ENCODE measurements around the gene MTMR6. TPM values are rescaled to one million over a fixed set of nuclear protein-coding genes. Genes with fewer than 3 reads are reported as not detected.

Gene MTMR6
- polyA plus RNA-seq, 1 of the 3 experiments (the other 2 are of a cell fraction): 4.8 TPM

DNA sequence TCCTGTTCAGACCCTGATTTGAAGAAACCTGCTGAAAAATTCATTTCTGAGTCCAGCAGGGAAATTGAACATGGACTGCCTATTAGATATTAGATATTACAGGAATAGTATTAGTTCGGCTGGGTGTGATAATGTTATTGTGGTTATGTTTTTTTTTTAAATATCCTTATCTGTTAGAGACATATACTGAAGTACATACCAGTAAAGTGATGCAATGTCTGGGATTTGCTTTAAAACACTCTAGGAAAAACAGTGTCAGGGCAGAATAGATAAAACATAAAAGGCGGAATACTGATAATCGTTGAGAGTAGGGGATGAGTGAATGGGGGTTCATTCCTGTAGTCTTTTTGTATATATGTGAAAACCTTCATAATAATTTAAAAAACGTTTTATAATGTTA lies 86.5 kb downstream of the MTMR6 start:
- Histone ChIP-seq H3K4me3 (ENCODE audit: low read depth in 2 of 2, low read length in 1 of 2) (no peak overlapping the region), H3F3A (replicated peaks; ENCODE audit: insufficient read depth) (no peaks in the 10 kb centered on the region), H3K9me3 (no peaks in the 10 kb centered on the region), H3K36me3 (replicated peaks in 1 of 2; ENCODE audit: control insufficient read depth in 1 of 2, insufficient read depth in 2 of 2, low read length in 1 of 2) (no peaks in the 10 kb centered on the region), H3K4me1 (ENCODE audit: control insufficient read depth in 1 of 2, insufficient read depth in 2 of 2, low read depth in 1 of 2, low read length in 1 of 2) (no peaks in the 10 kb centered on the region), H3K9me2 (no peaks in the 10 kb centered on the region), H3K27me3 (ENCODE audit: insufficient read depth) (peaks cover 48% of the 10 kb centered on the region; the same call in 1 of the 2 replicates), H2AFZ (ENCODE audit: low read depth) (no peak overlapping the region), H4K20me1 (ENCODE audit: insufficient read depth) (no peaks in the 10 kb centered on the region), H3K9ac (no peak overlapping the region), H3K79me2 (ENCODE audit: insufficient read depth) (no peaks in the 10 kb centered on the region), H3K27ac (ENCODE audit: low read depth in 2 of 2, low read length in 1 of 2) (no peak overlapping the region), H3K4me2 (no peak overlapping the region)
- TF ChIP-seq CHD2 (IDR thresholded peaks at IDR 0.05; ENCODE audit: low read length, partially characterized antibody) (no peak), JUND (IDR thresholded peaks at IDR 0.05) (no peak), MEF2A (IDR thresholded peaks at IDR 0.05; ENCODE audit: borderline replicate concordance, low read depth) (no peak), SIN3A (IDR thresholded peaks at IDR 0.05; ENCODE audit: borderline replicate concordance, low read depth, low read length) (no peak), NFIC (IDR thresholded peaks at IDR 0.05; ENCODE audit: borderline replicate concordance) (no peak), NRF1 (IDR thresholded peaks at IDR 0.05; ENCODE audit: low read depth, low read length) (no peak), GABPA (IDR thresholded peaks at IDR 0.05; ENCODE audit: low read depth) (no peak), MXI1 (IDR thresholded peaks at IDR 0.05; ENCODE audit: low read depth, low read length) (no peak)
- TF ChIP-seq, protein P1, sequence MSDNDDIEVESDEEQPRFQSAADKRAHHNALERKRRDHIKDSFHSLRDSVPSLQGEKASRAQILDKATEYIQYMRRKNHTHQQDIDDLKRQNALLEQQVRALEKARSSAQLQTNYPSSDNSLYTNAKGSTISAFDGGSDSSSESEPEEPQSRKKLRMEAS (IDR thresholded peaks at IDR 0.05; ENCODE audit: low read depth): no peak
- TF ChIP-seq, protein P2, sequence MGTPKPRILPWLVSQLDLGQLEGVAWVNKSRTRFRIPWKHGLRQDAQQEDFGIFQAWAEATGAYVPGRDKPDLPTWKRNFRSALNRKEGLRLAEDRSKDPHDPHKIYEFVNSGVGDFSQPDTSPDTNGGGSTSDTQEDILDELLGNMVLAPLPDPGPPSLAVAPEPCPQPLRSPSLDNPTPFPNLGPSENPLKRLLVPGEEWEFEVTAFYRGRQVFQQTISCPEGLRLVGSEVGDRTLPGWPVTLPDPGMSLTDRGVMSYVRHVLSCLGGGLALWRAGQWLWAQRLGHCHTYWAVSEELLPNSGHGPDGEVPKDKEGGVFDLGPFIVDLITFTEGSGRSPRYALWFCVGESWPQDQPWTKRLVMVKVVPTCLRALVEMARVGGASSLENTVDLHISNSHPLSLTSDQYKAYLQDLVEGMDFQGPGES (IDR thresholded peaks at IDR 0.05; ENCODE audit: low read depth, low read length): no peak
- DNase-seq: no peak
- POLR2A ChIA-PET: no interaction called here
- CTCF ChIA-PET: interaction anchor here (0.9 kb wide), 1 partner anchor 33 kb away, joined by 3 read pairs; no protein-coding TSS in a partner anchor
- WGBS (ENCODE audit: low lambda C conversion rate): 41% methylated on average over 4 of the region's 4 CpGs

DNA sequence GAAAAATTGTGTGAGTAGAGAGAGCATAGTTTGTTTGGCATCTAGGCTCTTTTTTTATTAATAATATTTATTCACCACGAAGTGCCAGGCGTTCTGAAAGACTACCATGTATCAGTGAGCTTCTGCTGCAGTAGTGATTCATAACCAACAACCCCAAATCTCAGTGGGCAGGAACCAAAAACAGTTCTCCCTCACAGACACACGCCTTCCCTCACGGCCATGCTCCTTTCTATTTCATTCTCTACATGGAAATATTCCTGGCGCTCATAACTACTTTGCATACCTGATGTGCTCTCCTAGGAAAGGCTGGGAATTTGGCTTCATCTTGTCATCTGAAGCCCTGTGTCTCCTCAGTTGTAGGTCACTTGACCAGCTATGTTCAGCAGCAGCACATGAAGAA lies 88.6 kb downstream of the MTMR6 start:
- Histone ChIP-seq H3K27ac (ENCODE audit: low read depth in 2 of 2, low read length in 1 of 2) (no peak overlapping the region), H3K4me2 (no peak overlapping the region), H3K4me1 (ENCODE audit: control insufficient read depth in 1 of 2, insufficient read depth in 2 of 2, low read depth in 1 of 2, low read length in 1 of 2) (no peaks in the 10 kb centered on the region), H3K9ac (no peak overlapping the region), H3K36me3 (replicated peaks in 1 of 2; ENCODE audit: control insufficient read depth in 1 of 2, insufficient read depth in 2 of 2, low read length in 1 of 2) (no peaks in the 10 kb centered on the region), H3K9me2 (no peaks in the 10 kb centered on the region), H3K9me3 (no peaks in the 10 kb centered on the region), H3F3A (replicated peaks; ENCODE audit: insufficient read depth) (no peaks in the 10 kb centered on the region), H2AFZ (ENCODE audit: low read depth) (no peak overlapping the region), H3K79me2 (ENCODE audit: insufficient read depth) (no peaks in the 10 kb centered on the region), H4K20me1 (ENCODE audit: insufficient read depth) (no peaks in the 10 kb centered on the region), H3K4me3 (ENCODE audit: low read depth in 2 of 2, low read length in 1 of 2) (no peak overlapping the region), H3K27me3 (ENCODE audit: insufficient read depth) (peaks cover 30% of the 10 kb centered on the region; the same call in 1 of the 2 replicates)
- ChIA-PET CTCF (no interaction called here), POLR2A (interaction anchor here (0.5 kb wide), 1 partner anchor 59 kb away, joined by 3 read pairs; no protein-coding TSS in a partner anchor)
- WGBS (ENCODE audit: low lambda C conversion rate): 21% methylated on average over 5 of the region's 5 CpGs
- DNase-seq: no peak
- TF ChIP-seq TEAD4 (IDR thresholded peaks at IDR 0.05; ENCODE audit: borderline replicate concordance, insufficient read depth) (no peak), EP300 (IDR thresholded peaks at IDR 0.05; ENCODE audit: borderline replicate concordance in 1 of 2, low read depth in 1 of 2, low read length in 1 of 2) (no peak), GABPA (IDR thresholded peaks at IDR 0.05; ENCODE audit: low read depth) (no peak), RFX5 (IDR thresholded peaks at IDR 0.05; ENCODE audit: low read length) (no peak), TCF12 (IDR thresholded peaks at IDR 0.05) (no peak), NFIC (IDR thresholded peaks at IDR 0.05; ENCODE audit: borderline replicate concordance) (no peak), ELF1 (IDR thresholded peaks at IDR 0.05) (no peak), RAD21 (IDR thresholded peaks at IDR 0.05; ENCODE audit: low read length) (no peak), TAF1 (IDR thresholded peaks at IDR 0.05; ENCODE audit: borderline replicate concordance, low read depth, low read length) (no peak), RXRA (IDR thresholded peaks at IDR 0.05; ENCODE audit: borderline replicate concordance, low read depth) (no peak), FOSL2 (IDR thresholded peaks at IDR 0.05; ENCODE audit: borderline replicate concordance, low read depth) (no peak), FOXJ3 (CRISPR knock-in tag; IDR thresholded peaks at IDR 0.05) (no peak), EZH2phosphoT487 (IDR thresholded peaks at IDR 0.05; ENCODE audit: borderline replicate concordance, low read depth) (no peak)
- TF ChIP-seq, protein P3, sequence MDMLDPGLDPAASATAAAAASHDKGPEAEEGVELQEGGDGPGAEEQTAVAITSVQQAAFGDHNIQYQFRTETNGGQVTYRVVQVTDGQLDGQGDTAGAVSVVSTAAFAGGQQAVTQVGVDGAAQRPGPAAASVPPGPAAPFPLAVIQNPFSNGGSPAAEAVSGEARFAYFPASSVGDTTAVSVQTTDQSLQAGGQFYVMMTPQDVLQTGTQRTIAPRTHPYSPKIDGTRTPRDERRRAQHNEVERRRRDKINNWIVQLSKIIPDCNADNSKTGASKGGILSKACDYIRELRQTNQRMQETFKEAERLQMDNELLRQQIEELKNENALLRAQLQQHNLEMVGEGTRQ (IDR thresholded peaks at IDR 0.05; ENCODE audit: borderline replicate concordance, low read depth, low read length): no peak
- TF ChIP-seq, protein P4, sequence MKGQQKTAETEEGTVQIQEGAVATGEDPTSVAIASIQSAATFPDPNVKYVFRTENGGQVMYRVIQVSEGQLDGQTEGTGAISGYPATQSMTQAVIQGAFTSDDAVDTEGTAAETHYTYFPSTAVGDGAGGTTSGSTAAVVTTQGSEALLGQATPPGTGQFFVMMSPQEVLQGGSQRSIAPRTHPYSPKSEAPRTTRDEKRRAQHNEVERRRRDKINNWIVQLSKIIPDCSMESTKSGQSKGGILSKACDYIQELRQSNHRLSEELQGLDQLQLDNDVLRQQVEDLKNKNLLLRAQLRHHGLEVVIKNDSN (IDR thresholded peaks at IDR 0.05; ENCODE audit: borderline replicate concordance, low read depth): no peak
- TF ChIP-seq, protein P5, sequence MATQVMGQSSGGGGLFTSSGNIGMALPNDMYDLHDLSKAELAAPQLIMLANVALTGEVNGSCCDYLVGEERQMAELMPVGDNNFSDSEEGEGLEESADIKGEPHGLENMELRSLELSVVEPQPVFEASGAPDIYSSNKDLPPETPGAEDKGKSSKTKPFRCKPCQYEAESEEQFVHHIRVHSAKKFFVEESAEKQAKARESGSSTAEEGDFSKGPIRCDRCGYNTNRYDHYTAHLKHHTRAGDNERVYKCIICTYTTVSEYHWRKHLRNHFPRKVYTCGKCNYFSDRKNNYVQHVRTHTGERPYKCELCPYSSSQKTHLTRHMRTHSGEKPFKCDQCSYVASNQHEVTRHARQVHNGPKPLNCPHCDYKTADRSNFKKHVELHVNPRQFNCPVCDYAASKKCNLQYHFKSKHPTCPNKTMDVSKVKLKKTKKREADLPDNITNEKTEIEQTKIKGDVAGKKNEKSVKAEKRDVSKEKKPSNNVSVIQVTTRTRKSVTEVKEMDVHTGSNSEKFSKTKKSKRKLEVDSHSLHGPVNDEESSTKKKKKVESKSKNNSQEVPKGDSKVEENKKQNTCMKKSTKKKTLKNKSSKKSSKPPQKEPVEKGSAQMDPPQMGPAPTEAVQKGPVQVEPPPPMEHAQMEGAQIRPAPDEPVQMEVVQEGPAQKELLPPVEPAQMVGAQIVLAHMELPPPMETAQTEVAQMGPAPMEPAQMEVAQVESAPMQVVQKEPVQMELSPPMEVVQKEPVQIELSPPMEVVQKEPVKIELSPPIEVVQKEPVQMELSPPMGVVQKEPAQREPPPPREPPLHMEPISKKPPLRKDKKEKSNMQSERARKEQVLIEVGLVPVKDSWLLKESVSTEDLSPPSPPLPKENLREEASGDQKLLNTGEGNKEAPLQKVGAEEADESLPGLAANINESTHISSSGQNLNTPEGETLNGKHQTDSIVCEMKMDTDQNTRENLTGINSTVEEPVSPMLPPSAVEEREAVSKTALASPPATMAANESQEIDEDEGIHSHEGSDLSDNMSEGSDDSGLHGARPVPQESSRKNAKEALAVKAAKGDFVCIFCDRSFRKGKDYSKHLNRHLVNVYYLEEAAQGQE (IDR thresholded peaks at IDR 0.05; ENCODE audit: low read depth, low read length): no peak

Measured in SK-N-SH (cell line).